ENCODE results near the gene GALNT9. TPM values are rescaled to one million over a fixed set of nuclear protein-coding genes. Genes with fewer than 3 reads are reported as not detected.
"Not testable (repeated sequence)": the region's sequence is repeated elsewhere in the genome, so short reads cannot be mapped to it uniquely, and the experiment has no call there.

GALNT9 gene
- total RNA-seq, 1 experiment from 2014 or later = 0.45 TPM

DNA sequence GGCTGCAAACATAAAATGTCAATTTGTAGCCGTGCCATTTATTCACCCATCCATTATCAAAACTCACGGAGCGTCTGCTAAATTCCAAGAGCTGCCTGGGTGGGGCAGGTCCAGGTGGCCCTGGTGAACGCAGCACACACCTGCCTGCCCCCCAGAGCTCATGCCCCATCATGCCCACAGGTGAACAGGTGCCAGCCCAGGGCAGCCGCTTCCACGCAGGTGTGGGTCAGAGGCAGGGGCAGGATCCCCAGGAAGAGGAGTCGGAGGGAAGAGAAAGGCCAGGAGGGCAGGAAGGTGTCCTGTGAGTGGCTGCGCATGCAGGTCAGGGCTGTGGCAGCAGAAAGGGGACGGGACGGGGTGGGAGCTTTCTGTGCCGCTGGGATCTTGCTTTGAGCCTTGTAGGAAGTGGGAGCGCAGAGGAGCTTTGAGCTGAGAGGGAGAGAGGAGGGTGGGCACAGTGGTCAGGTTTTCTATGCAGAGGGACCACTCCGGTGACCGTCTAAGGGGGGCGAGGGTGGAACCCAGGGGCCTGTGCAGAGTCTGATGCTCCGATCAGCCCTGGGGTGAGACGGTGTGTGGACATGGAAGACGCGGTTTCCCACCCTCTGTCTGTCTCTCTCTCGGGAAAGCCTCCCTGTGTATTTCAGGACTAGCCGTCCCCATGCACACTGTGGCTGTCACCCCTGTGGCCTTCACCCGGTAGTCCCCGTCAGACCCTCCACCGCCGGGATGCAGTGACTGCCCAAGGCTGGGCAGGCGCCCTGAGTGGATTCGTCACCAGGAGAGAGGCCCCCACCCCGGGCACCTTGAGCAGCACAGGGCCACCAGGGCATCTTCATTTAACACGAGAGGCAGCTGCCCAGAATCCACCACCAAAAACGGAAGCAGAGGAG is 26.7 kb downstream of the GALNT9 start:
- TF ChIP-seq, protein P1, sequence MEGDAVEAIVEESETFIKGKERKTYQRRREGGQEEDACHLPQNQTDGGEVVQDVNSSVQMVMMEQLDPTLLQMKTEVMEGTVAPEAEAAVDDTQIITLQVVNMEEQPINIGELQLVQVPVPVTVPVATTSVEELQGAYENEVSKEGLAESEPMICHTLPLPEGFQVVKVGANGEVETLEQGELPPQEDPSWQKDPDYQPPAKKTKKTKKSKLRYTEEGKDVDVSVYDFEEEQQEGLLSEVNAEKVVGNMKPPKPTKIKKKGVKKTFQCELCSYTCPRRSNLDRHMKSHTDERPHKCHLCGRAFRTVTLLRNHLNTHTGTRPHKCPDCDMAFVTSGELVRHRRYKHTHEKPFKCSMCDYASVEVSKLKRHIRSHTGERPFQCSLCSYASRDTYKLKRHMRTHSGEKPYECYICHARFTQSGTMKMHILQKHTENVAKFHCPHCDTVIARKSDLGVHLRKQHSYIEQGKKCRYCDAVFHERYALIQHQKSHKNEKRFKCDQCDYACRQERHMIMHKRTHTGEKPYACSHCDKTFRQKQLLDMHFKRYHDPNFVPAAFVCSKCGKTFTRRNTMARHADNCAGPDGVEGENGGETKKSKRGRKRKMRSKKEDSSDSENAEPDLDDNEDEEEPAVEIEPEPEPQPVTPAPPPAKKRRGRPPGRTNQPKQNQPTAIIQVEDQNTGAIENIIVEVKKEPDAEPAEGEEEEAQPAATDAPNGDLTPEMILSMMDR (IDR thresholded peaks at IDR 0.05; ENCODE audit: insufficient read depth in 1 of 2, low read depth in 1 of 2, low read length in 1 of 2, severe bottlenecking in 1 of 2, unreplicated experiment in 1 of 2) = no peak
- no peak for DNase-seq
- POLR2A ChIA-PET = no interaction called here
- Mint-ChIP-seq H3K4me1 (ENCODE audit: low read depth, unreplicated experiment) (no peaks in the 10 kb centered on the region), H3K4me3 (ENCODE audit: unreplicated experiment) (no peak overlapping the region), H3K27ac (ENCODE audit: unreplicated experiment) (no peak overlapping the region), H3K36me3 (ENCODE audit: insufficient read depth, unreplicated experiment) (no peaks in the 10 kb centered on the region), H3K27me3 (ENCODE audit: insufficient read depth, unreplicated experiment) (peaks cover 16% of the 10 kb centered on the region), H3K9me3 (ENCODE audit: unreplicated experiment) (no peaks in the 10 kb centered on the region)
- no peaks in the 10 kb centered on the region for H3K36me3 ChIP-seq (ENCODE audit: control insufficient read depth, insufficient read depth, low read length)
- CTCF ChIA-PET = no interaction called here
- H3K27me3 ChIP-seq (replicated peaks; ENCODE audit: control insufficient read depth, insufficient read depth, low read length) = no peaks in the 10 kb centered on the region
- no TSS peak for BruUV-seq (replicated peaks)
- intact Hi-C loops (cut with micrococcal nuclease; ENCODE audit: unreplicated experiment) = no loop called here
- H3K4me3 ChIP-seq (ENCODE audit: low read depth, low read length) = no peak overlapping the region
- H3K9me3 ChIP-seq = no peaks in the 10 kb centered on the region
- no peaks in the 10 kb centered on the region for H3K4me1 ChIP-seq

DNA sequence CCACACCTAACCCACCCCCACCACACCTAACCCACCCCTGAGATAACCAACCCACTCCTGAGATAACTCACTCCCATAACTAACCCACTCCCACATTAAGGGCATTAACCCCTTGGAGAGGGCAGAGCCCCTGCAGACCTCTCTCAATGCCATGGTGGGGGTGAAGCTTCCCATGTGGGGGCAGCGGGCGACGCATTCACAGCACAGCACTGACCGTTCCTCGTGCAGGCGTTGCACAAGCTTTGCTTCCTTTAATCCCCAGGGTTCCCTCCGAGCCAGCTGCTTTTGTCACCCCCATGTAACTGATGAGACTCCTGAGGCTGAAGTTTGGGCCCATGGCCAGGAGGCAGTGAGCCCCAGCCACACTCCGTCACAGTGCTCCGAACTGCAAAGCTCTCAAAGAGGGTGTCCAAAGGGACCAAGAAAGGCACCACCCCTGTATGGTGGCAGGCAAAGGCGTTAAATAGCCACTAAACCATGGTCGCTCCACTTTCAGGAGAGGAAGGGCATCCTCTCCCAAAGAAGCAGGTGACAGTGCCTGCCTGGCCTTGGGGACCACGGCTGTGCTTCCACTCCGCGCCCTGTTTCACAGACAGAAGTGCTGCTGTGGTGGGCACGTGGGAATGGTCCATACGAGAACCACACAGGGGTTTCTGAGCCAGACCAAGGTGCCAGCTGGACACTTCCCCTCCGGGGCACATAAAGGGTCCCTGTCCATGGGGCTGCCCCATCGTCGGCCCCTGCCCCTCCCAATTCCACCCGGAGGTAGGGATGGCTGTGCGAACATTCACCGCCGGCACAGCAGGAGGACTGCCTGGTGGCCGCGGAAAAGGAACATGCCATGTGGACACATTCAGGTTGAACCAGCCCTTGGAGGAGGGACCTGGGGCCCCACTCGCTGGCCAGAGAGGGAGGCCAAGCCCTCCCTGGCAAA is 28.3 kb downstream of the GALNT9 start:
- Mint-ChIP-seq H3K9me3 (ENCODE audit: unreplicated experiment) (no peaks in the 10 kb centered on the region), H3K36me3 (ENCODE audit: insufficient read depth, unreplicated experiment) (no peaks in the 10 kb centered on the region), H3K27ac (ENCODE audit: unreplicated experiment) (no peak overlapping the region), H3K27me3 (ENCODE audit: insufficient read depth, unreplicated experiment) (peaks cover 10% of the 10 kb centered on the region), H3K4me3 (ENCODE audit: unreplicated experiment) (no peak overlapping the region), H3K4me1 (ENCODE audit: low read depth, unreplicated experiment) (no peaks in the 10 kb centered on the region)
- no peak overlapping the region for H3K4me3 ChIP-seq (ENCODE audit: low read depth, low read length)
- H3K27me3 ChIP-seq (replicated peaks; ENCODE audit: control insufficient read depth, insufficient read depth, low read length) = no peaks in the 10 kb centered on the region
- ChIA-PET CTCF (no interaction called here), POLR2A (no interaction called here)
- TF ChIP-seq, protein P1 (IDR thresholded peaks at IDR 0.05; ENCODE audit: insufficient read depth in 1 of 2, low read depth in 1 of 2, low read length in 1 of 2, severe bottlenecking in 1 of 2, unreplicated experiment in 1 of 2) = no peak
- DNase-seq = no peak
- no peaks in the 10 kb centered on the region for H3K4me1 ChIP-seq
- no peaks in the 10 kb centered on the region for H3K36me3 ChIP-seq (ENCODE audit: control insufficient read depth, insufficient read depth, low read length)
- no TSS peak for BruUV-seq (replicated peaks)
- H3K9me3 ChIP-seq = no peaks in the 10 kb centered on the region
- intact Hi-C loops (cut with micrococcal nuclease; ENCODE audit: unreplicated experiment) = no loop called here

DNA sequence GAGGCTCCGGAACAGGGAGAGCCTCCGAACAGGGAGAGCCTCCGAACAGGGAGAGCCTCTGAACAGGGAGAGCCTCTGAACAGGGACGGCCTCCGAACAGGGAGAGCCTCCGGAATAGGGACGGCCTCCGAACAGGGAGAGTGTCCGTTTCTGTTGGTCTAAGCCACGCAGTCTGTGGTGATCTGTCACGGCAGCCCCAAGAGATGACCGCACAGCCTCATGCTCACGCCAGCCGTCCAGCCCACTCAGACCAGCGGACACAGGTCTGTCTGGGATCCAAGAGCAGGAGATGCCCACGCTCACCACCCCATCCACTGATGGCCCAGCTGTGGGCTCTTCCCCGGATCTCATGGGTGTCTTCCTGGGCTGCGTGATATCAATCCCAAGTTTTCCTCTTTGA is 33.3 kb downstream of the GALNT9 start:
- no TSS peak for BruUV-seq (replicated peaks)
- Histone ChIP-seq H3K36me3 (ENCODE audit: control insufficient read depth, insufficient read depth, low read length) (no peaks in the 10 kb centered on the region), H3K4me3 (ENCODE audit: low read depth, low read length) (no peak overlapping the region), H3K27me3 (replicated peaks; ENCODE audit: control insufficient read depth, insufficient read depth, low read length) (no peaks in the 10 kb centered on the region), H3K4me1 (no peaks in the 10 kb centered on the region), H3K9me3 (peaks cover 13% of the 10 kb centered on the region; the same call in 1 of the 2 replicates)
- Mint-ChIP-seq H3K9me3 (ENCODE audit: unreplicated experiment) (no peaks in the 10 kb centered on the region), H3K27ac (ENCODE audit: unreplicated experiment) (no peak overlapping the region), H3K27me3 (ENCODE audit: insufficient read depth, unreplicated experiment) (no peaks in the 10 kb centered on the region), H3K4me3 (ENCODE audit: unreplicated experiment) (no peak overlapping the region), H3K4me1 (ENCODE audit: low read depth, unreplicated experiment) (no peaks in the 10 kb centered on the region), H3K36me3 (ENCODE audit: insufficient read depth, unreplicated experiment) (peaks cover 6% of the 10 kb centered on the region)
- ChIA-PET CTCF (no interaction called here), POLR2A (no interaction called here)
- intact Hi-C loops (cut with micrococcal nuclease; ENCODE audit: unreplicated experiment) = no loop called here
- TF ChIP-seq, protein P1 (IDR thresholded peaks at IDR 0.05; ENCODE audit: insufficient read depth in 1 of 2, low read depth in 1 of 2, low read length in 1 of 2, severe bottlenecking in 1 of 2, unreplicated experiment in 1 of 2) = no peak
- DNase-seq = no peak

DNA sequence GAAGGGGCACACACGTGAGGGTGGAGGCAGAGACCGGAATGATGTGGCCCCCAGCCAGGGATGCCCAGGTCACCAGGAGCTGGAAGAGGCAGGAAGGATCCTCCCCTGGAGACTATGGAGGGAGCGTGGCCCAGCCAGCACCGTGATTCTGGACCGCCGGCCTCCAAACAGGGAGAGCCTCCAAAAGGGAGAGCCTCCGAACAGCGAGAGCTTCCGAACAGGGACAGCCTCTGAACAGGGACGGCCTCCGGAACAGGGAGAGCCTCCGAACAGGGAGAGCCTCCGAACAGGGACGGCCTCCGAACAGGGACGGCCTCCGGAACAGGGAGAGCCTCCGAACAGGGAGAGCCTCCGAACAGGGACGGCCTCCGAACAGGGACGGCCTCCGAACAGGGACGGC is 33.8 kb downstream of the GALNT9 start:
- POLR2A ChIA-PET, DNase-seq: not testable (repeated sequence)

More for the DNA sequence above, 33.8 kb downstream of the GALNT9 start:
- H3K4me1 Mint-ChIP-seq (ENCODE audit: low read depth, unreplicated experiment); H3K36me3 ChIP-seq (ENCODE audit: control insufficient read depth, insufficient read depth, low read length); H3K4me3 ChIP-seq (ENCODE audit: low read depth, low read length); H3K27me3 Mint-ChIP-seq (ENCODE audit: insufficient read depth, unreplicated experiment); BruUV-seq (replicated peaks); H3K4me3 Mint-ChIP-seq (ENCODE audit: unreplicated experiment); intact Hi-C loops (cut with micrococcal nuclease; ENCODE audit: unreplicated experiment); H3K27me3 ChIP-seq (replicated peaks; ENCODE audit: control insufficient read depth, insufficient read depth, low read length); H3K4me1 ChIP-seq; H3K27ac Mint-ChIP-seq (ENCODE audit: unreplicated experiment); CTCF ChIA-PET; H3K9me3 Mint-ChIP-seq (ENCODE audit: unreplicated experiment); H3K36me3 Mint-ChIP-seq (ENCODE audit: insufficient read depth, unreplicated experiment): not testable (repeated sequence)
- H3K9me3 ChIP-seq = peaks cover 13% of the 10 kb centered on the region; the same call in 1 of the 2 replicates
